WERI-Rb-1 (cell line): Measurements from ENCODE around the gene KDM4F.

Source experiments
- DNase-seq: peaks from one replicate; pipeline ENCODE4 v3.0.0-alpha.2; 2020
- H3K27ac ChIP-seq: fragments of 250-450 bp; sonication (Bioruptor Pico); 2 replicates; pipeline ENCODE4 v1.5.1; 2020; ENCODE audit warnings: mild to moderate bottlenecking, moderate library complexity
- H3K27me3 ChIP-seq: fragments of 250-450 bp; sonication (Bioruptor Pico); 2 replicates; pipeline ENCODE4 v1.5.1; 2021; ENCODE audit warnings: mild to moderate bottlenecking, low read depth, moderate library complexity; ENCODE audit not compliant: insufficient read depth, severe bottlenecking
- H3K36me3 ChIP-seq: fragments of 250-450 bp; sonication (Bioruptor Pico); 2 replicates; pipeline ENCODE4 v1.5.1; 2020; ENCODE audit warnings: mild to moderate bottlenecking, moderate library complexity
- H3K4me3 ChIP-seq: 2 replicates; pipeline ENCODE4 v1.5.1; 2011; ENCODE audit warnings: low read depth, mild to moderate bottlenecking, control low read depth, low read length
- H3K9me3 ChIP-seq: fragments of 250-450 bp; sonication (Bioruptor Pico); 2 replicates; pipeline ENCODE4 v1.5.1; 2021; ENCODE audit warnings: mild to moderate bottlenecking, moderate library complexity; ENCODE audit not compliant: severe bottlenecking
- CTCF ChIP-seq: IDR thresholded peaks from 2 replicates; pipeline ENCODE4 v1.5.1; 2011; ENCODE audit warnings: low read depth, mild to moderate bottlenecking, control low read depth, inconsistent platforms, low read length

Gene KDM4F

GRCh38 chr11:95074792-95075563 lies 25.8 kb downstream of the KDM4F start:
- Histone ChIP-seq H3K27me3 (no peaks in the 10 kb centered on the region), H3K27ac (no peak overlapping the region), H3K36me3 (no peaks in the 10 kb centered on the region), H3K9me3 (no peaks in the 10 kb centered on the region), H3K4me3 (no peak overlapping the region)
- no peak for DNase-seq
- no peak for TF ChIP-seq CTCF

- no peak for TF ChIP-seq CTCF
- H3K27ac ChIP-seq = no peak overlapping the region
- no peaks in the 10 kb centered on the region for H3K9me3 ChIP-seq
- DNase-seq = no peak
- H3K4me3 ChIP-seq = no peak overlapping the region
- no peaks in the 10 kb centered on the region for H3K27me3 ChIP-seq
- H3K36me3 ChIP-seq = no peaks in the 10 kb centered on the region
Measured at GRCh38 chr11:95076416-95076815, 27.2 kb downstream of the KDM4F start.

- no peak overlapping the region for H3K4me3 ChIP-seq
- no peak overlapping the region for H3K27ac ChIP-seq
- TF ChIP-seq CTCF = no peak
- DNase-seq = no peak
- no peaks in the 10 kb centered on the region for H3K9me3 ChIP-seq
- no peaks in the 10 kb centered on the region for H3K27me3 ChIP-seq
- no peaks in the 10 kb centered on the region for H3K36me3 ChIP-seq
Measured at GRCh38 chr11:95076981-95077380, 27.8 kb downstream of the KDM4F start.

GRCh38 chr11:95078526-95078925 lies 29.3 kb downstream of the KDM4F start:
- no peak for TF ChIP-seq CTCF
- H3K27ac ChIP-seq = no peak overlapping the region
- no peak for DNase-seq
- no peaks in the 10 kb centered on the region for H3K9me3 ChIP-seq
- no peaks in the 10 kb centered on the region for H3K27me3 ChIP-seq
- no peaks in the 10 kb centered on the region for H3K36me3 ChIP-seq
- H3K4me3 ChIP-seq = no peak overlapping the region

- Histone ChIP-seq H3K9me3 (no peaks in the 10 kb centered on the region), H3K4me3 (no peak overlapping the region), H3K27ac (no peak overlapping the region), H3K36me3 (no peaks in the 10 kb centered on the region), H3K27me3 (no peaks in the 10 kb centered on the region)
- no peak for TF ChIP-seq CTCF
- DNase-seq = no peak
Measured at GRCh38 chr11:95081010-95081409, 31.8 kb downstream of the KDM4F start.

- TF ChIP-seq CTCF = no peak
- Histone ChIP-seq H3K4me3 (no peak overlapping the region), H3K9me3 (no peaks in the 10 kb centered on the region), H3K27ac (no peak overlapping the region), H3K36me3 (no peaks in the 10 kb centered on the region), H3K27me3 (no peaks in the 10 kb centered on the region)
- no peak for DNase-seq
Measured at GRCh38 chr11:95081412-95081811, 32.2 kb downstream of the KDM4F start.
